Right forelimb (tissue), 1 donor: ENCODE measurements around the gene APC2.
"Not testable (repeated sequence)": the region's sequence is repeated elsewhere in the genome, so short reads cannot be mapped to it uniquely, and the experiment has no call there.

ENCODE experiments used
- DNase-seq: peaks from one replicate; pipeline ENCODE4 v3.0.0-alpha.2; 2018

Gene APC2

GRCh38 chr19:1483979-1484428, 34.1 kb downstream of the APC2 start:
- no peak for DNase-seq

GRCh38 chr19:1486720-1487575, 37.0 kb downstream of the APC2 start:
- no peak for DNase-seq

GRCh38 chr19:1487576-1488281, 37.8 kb downstream of the APC2 start:
- DNase-seq: peak; percentile 41

GRCh38 chr19:1488282-1488601, 38.3 kb downstream of the APC2 start:
- no peak for DNase-seq

- peak; percentile 45 for DNase-seq
These were observed 39.8 kb downstream of the APC2 start for GRCh38 chr19:1489463-1490310.

- DNase-seq: peak; percentile 100
These were observed 40.6 kb downstream of the APC2 start, which contains the start of gene PCSK4 for GRCh38 chr19:1490311-1491113. PCSK4 (minus strand) TSS chr19:1490350; CDS start chr19:1490346, 4 bp downstream.

GRCh38 chr19:1491114-1491848, 41.4 kb downstream of the APC2 start, which contains the start of gene REEP6:
REEP6 (plus strand) TSS chr19:1491181; CDS start chr19:1491270, 89 bp downstream.
- no peak for DNase-seq

- no peak for DNase-seq
These were observed 41.9 kb downstream of the APC2 start for GRCh38 chr19:1491849-1492170.

GRCh38 chr19:1492474-1493006, 42.6 kb downstream of the APC2 start:
- DNase-seq: no peak

GRCh38 chr19:1494115-1494815, 44.3 kb downstream of the APC2 start:
- DNase-seq: no peak

GRCh38 chr19:1495051-1495798, 45.3 kb downstream of the APC2 start:
- peak; percentile 38 for DNase-seq

- DNase-seq: no peak
These were observed 46.1 kb downstream of the APC2 start for GRCh38 chr19:1495799-1496713.

GRCh38 chr19:1496714-1497577, 47.0 kb downstream of the APC2 start:
- DNase-seq: no peak

- DNase-seq: no peak
These were observed 47.8 kb downstream of the APC2 start for GRCh38 chr19:1497578-1498235.

GRCh38 chr19:1499231-1499630, 49.3 kb downstream of the APC2 start:
- DNase-seq: not testable (repeated sequence)

- no peak for DNase-seq
These were observed 51.3 kb downstream of the APC2 start for GRCh38 chr19:1501200-1501595.

- DNase-seq: no peak
These were observed 52.6 kb downstream of the APC2 start for GRCh38 chr19:1502433-1503088.
